Suprapubic skin (tissue), 4 donors: Measurements from ENCODE around the gene ZDHHC14. TPM values are rescaled to one million over a fixed set of nuclear protein-coding genes. Genes with fewer than 3 reads are reported as not detected.

Experiments used
- DNase-seq, 2 donors: peaks; one replicate each; pipeline ENCODE4 v3.0.0-alpha.2; 2019; ENCODE audit warnings: low spot score in 2 of 2
- H3K27ac ChIP-seq: fragments of 200-600 bp; sonication (generic); one replicate; pipeline ENCODE4 v1.5.1; 2019
- H3K27me3 ChIP-seq: fragments of 200-600 bp; sonication (generic); one replicate; pipeline ENCODE4 v1.5.1; 2019
- H3K36me3 ChIP-seq: fragments of 200-600 bp; sonication (generic); one replicate; pipeline ENCODE4 v1.5.1; 2019
- H3K4me1 ChIP-seq: fragments of 200-600 bp; sonication (generic); one replicate; pipeline ENCODE4 v1.5.1; 2019
- H3K4me3 ChIP-seq: fragments of 200-600 bp; sonication (generic); one replicate; pipeline ENCODE4 v1.5.1; 2019; ENCODE audit warnings: mild to moderate bottlenecking
- H3K9me3 ChIP-seq: fragments of 200-600 bp; sonication (generic); one replicate; pipeline ENCODE4 v1.5.1; 2019
- EP300 ChIP-seq: sonication (generic); formaldehyde crosslinking; IDR thresholded peaks from one replicate; pipeline ENCODE4 v1.6.1; 2017; ENCODE audit warnings: antibody characterized with exemption
- POLR2A ChIP-seq, 2 donors: fragments of 450-650 bp; IDR thresholded peaks; one replicate each; pipeline ENCODE4 v1.6.1; 2017; ENCODE audit warnings: antibody characterized with exemption in 2 of 2, mild to moderate bottlenecking in 2 of 2, moderate library complexity in 2 of 2
- POLR2AphosphoS5 ChIP-seq, 3 donors: sonication (generic); formaldehyde crosslinking; IDR thresholded peaks; one replicate each; pipeline ENCODE4 v1.6.1; 2017; ENCODE audit warnings: antibody characterized with exemption in 3 of 3
- WGBS: methylation state at CpG from one replicate; pipeline ENCODE4 v1.1.5; 2018; 5-methylcytosine and 5-hydroxymethylcytosine counted together
- total RNA-seq, 4 donors: library from RNA; depleted of rRNA; stranded (reverse); fragments of >200 nt; gene quantifications; one replicate each; pipeline ENCODE4 v1.1.0, GENCODE V29; 2016
- TF ChIP-seq, protein P1 (sequence below), 2 donors: fragments of 200-600 bp in 1 of 2; fragments of 450-650 bp in 1 of 2; sonication (generic) in 1 of 2; IDR thresholded peaks; one replicate each; pipeline ENCODE4 v1.5.1; 2016 to 2019; ENCODE audit warnings: antibody characterized with exemption in 2 of 2, mild to moderate bottlenecking in 1 of 2, moderate library complexity in 1 of 2

The ZDHHC14 gene
- total RNA-seq, 4 donors from 2014 or later, result 4.3 to 9.9 (median 7.7) TPM

DNA sequence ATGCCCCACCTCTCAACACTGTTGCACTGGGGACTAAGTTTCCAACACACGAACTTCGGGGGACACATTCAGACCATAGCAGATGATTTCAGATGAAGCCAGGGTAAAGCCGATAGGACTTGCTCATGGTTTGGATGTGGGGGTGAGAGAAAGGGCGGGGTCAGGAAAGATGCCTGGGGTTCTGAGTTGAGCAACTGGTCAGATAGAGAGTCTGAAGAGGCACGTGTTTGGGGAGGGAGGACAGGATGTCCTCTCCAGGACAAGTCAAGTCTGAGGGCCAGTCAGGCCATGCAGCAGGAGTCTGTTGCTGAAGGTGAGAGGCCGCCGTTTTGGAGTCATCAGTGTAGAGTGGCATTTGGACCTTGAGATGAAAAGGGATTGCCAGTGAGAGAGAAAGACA is 244.1 kb downstream of the ZDHHC14 start:
- TF ChIP-seq EP300, result no peak
- TF ChIP-seq, protein P1, sequence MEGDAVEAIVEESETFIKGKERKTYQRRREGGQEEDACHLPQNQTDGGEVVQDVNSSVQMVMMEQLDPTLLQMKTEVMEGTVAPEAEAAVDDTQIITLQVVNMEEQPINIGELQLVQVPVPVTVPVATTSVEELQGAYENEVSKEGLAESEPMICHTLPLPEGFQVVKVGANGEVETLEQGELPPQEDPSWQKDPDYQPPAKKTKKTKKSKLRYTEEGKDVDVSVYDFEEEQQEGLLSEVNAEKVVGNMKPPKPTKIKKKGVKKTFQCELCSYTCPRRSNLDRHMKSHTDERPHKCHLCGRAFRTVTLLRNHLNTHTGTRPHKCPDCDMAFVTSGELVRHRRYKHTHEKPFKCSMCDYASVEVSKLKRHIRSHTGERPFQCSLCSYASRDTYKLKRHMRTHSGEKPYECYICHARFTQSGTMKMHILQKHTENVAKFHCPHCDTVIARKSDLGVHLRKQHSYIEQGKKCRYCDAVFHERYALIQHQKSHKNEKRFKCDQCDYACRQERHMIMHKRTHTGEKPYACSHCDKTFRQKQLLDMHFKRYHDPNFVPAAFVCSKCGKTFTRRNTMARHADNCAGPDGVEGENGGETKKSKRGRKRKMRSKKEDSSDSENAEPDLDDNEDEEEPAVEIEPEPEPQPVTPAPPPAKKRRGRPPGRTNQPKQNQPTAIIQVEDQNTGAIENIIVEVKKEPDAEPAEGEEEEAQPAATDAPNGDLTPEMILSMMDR (IDR thresholded peaks at IDR 0.05), result no peak
- no peak for TF ChIP-seq POLR2A (IDR thresholded peaks at IDR 0.05)
- TF ChIP-seq POLR2AphosphoS5 (IDR thresholded peaks at IDR 0.05), result no peak
- no peaks in the 10 kb centered on the region for H3K36me3 ChIP-seq
- no peak overlapping the region for H3K4me3 ChIP-seq
- H3K4me1 ChIP-seq, result no peaks in the 10 kb centered on the region
- WGBS, result 86% methylated on average over 7 of the region's 7 CpGs
- no peaks in the 10 kb centered on the region for H3K9me3 ChIP-seq
- DNase-seq, result peak in 1 of 2 donors; percentile 15
- no peaks in the 10 kb centered on the region for H3K27me3 ChIP-seq
- H3K27ac ChIP-seq, result no peak overlapping the region

DNA sequence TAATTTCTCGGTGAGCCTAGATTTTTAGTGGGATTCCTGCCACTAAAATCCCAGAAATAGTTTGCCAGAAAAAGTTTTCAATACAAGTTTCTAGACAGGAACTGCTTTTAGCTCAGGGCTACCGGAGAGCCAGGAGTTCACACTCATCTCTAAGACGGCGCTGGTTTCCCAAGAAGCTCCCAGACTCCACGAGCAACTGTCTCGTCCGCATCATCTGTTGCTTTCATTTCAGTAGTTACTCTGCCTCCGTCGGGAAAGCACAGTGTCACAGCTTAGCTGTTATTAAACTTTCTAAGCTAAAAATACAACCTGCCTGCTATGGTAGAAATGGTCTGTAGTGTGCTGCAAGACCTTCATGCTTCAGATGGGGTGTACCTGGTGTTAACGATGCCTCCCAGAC is 244.8 kb downstream of the ZDHHC14 start:
- 83% methylated on average over 10 of the region's 10 CpGs for WGBS
- Histone ChIP-seq H3K36me3 (no peaks in the 10 kb centered on the region), H3K27ac (no peak overlapping the region), H3K4me3 (no peak overlapping the region), H3K27me3 (no peaks in the 10 kb centered on the region), H3K4me1 (no peaks in the 10 kb centered on the region), H3K9me3 (no peaks in the 10 kb centered on the region)
- TF ChIP-seq, protein P1 (IDR thresholded peaks at IDR 0.05), result no peak
- TF ChIP-seq POLR2AphosphoS5 (IDR thresholded peaks at IDR 0.05), result no peak
- TF ChIP-seq POLR2A (IDR thresholded peaks at IDR 0.05), result no peak
- TF ChIP-seq EP300, result no peak
- DNase-seq, result peak in 1 of 2 donors; percentile 6

DNA sequence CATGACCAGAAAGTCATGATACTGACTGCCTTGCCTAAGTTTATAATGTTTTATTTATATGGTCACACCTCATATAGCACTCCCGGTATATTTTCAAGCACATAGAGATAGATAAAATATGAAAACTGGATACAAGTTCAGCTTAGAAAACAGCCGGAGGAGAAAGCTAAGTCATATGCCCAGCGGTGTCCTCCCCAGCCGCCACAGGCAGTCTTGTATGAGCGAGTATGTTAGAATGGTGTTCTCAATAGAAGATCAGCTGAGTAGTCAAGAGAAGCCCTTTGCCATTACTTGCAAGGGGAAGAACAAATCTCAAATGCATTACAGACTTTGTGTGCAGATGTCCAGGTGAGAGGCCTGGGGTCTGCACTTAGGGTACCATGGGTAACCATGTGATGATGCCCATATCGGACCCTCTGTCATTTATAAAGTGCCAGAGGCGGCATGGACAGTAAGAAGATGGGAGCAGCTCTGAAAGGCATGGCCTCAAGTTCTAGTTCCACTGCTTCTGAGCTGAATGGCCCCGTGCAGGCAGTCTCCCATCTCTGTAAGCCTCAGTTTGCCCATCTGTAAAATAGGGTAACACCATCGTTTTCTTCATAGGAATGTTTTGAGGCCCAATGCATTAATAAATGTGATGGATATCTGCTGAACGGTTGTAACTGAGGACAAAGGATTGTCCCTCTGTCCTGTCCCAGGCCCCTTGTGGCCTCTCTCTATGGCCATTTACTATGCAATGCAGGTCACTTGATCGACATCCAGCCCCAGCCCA is 246.4 kb downstream of the ZDHHC14 start:
- WGBS, result 91% methylated on average over 11 of the region's 11 CpGs

DNA sequence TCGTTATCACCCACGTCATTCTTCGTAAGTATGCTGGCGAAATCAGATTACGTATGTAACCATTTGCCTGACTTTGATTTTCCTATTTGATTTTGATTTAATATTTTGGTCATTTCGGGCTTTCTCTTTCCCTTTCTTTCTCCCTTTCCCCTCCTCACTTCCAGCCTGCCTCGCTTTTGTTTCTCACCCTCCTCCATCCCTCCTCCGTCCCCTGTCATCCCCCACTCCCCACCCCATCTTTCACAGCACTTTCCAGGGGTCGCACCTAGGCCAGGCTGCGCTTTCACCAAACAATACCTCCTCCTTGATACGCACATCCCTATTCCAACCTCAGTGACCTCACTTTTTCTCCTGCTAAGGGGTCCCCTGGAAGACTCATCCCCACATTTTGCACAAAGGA is 247.5 kb downstream of the ZDHHC14 start:
- DNase-seq, result no peak

More for the DNA sequence above, 246.4 kb downstream of the ZDHHC14 start:
- H3K27me3 ChIP-seq, result no peaks in the 10 kb centered on the region
- no peak overlapping the region for H3K4me3 ChIP-seq
- H3K36me3 ChIP-seq, result no peaks in the 10 kb centered on the region
- no peak for DNase-seq
- no peaks in the 10 kb centered on the region for H3K4me1 ChIP-seq
- H3K9me3 ChIP-seq, result no peaks in the 10 kb centered on the region
- TF ChIP-seq POLR2AphosphoS5 (IDR thresholded peaks at IDR 0.05) (no peak), EP300 (no peak), POLR2A (IDR thresholded peaks at IDR 0.05) (no peak)
- TF ChIP-seq, protein P1 (IDR thresholded peaks at IDR 0.05), result no peak
- H3K27ac ChIP-seq, result no peak overlapping the region

DNA sequence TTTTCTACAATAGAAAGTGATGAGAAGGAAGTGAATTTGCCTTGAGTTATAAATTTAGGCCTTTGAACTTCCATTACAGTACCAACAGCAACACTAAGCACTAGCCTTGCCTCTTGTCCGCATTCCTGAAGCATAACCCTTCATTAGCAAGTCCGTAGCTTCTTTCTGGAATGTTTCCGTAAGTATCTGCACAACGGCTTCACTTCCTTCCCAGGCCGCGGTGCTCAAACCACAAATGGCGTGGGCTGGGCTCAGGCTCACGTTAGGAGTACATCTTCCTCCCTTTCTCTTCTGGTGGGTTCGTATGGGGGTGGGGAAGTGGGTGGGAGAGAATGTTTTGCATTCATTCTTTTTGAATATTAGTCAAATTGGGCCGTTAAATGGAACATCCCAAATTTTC is 248.2 kb downstream of the ZDHHC14 start:
- TF ChIP-seq POLR2AphosphoS5 (IDR thresholded peaks at IDR 0.05), result no peak
- TF ChIP-seq EP300, result no peak
- TF ChIP-seq, protein P1 (IDR thresholded peaks at IDR 0.05), result no peak
- TF ChIP-seq POLR2A (IDR thresholded peaks at IDR 0.05), result no peak
- 67% methylated on average over 10 of the region's 10 CpGs for WGBS
- Histone ChIP-seq H3K4me3 (no peak overlapping the region), H3K27ac (no peak overlapping the region), H3K27me3 (no peaks in the 10 kb centered on the region), H3K9me3 (no peaks in the 10 kb centered on the region), H3K4me1 (no peaks in the 10 kb centered on the region), H3K36me3 (no peaks in the 10 kb centered on the region)
- no peak for DNase-seq

More for the DNA sequence above, 247.5 kb downstream of the ZDHHC14 start:
- WGBS, result 96% methylated on average over 11 of the region's 11 CpGs
- H3K4me1 ChIP-seq, result no peaks in the 10 kb centered on the region
- H3K27me3 ChIP-seq, result no peaks in the 10 kb centered on the region
- no peaks in the 10 kb centered on the region for H3K9me3 ChIP-seq
- H3K4me3 ChIP-seq, result no peak overlapping the region
- H3K36me3 ChIP-seq, result no peaks in the 10 kb centered on the region
- no peak for TF ChIP-seq POLR2AphosphoS5 (IDR thresholded peaks at IDR 0.05)
- no peak for TF ChIP-seq EP300
- no peak overlapping the region for H3K27ac ChIP-seq
